C4-2B (cell line): Measurements from ENCODE around the gene LARGE1.

Source experiments
- ZFX ChIP-seq: fragments of 450-650 bp; IDR thresholded peaks from 2 replicates; pipeline ENCODE4 v1.6.1; 2017
- TF ChIP-seq, protein P1 (sequence below): fragments of 450-650 bp; conservative IDR thresholded peaks from 2 replicates; pipeline ENCODE4 v1.5.1; 2017; ENCODE audit warnings: mild to moderate bottlenecking

DNA sequence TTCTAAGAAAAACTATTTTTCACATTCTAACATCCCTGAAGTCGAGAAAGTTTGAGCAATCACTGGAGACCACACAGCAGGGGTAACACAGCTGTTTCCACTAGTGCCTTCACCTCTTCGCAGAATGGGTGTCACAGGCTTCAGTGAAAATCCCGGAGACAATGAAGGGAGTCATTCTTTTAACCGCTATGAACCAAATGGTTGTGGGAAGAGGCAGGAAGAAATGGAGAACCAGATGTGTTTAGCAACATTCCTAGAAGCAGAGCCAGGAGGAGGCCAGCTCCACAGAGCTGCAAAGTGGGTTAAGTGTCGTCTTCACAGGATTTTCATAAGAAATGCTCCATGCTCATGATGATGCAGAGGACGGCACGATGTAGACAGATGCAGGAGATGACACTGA is 221.1 kb downstream of the LARGE1 start:
- TF ChIP-seq, protein P1, sequence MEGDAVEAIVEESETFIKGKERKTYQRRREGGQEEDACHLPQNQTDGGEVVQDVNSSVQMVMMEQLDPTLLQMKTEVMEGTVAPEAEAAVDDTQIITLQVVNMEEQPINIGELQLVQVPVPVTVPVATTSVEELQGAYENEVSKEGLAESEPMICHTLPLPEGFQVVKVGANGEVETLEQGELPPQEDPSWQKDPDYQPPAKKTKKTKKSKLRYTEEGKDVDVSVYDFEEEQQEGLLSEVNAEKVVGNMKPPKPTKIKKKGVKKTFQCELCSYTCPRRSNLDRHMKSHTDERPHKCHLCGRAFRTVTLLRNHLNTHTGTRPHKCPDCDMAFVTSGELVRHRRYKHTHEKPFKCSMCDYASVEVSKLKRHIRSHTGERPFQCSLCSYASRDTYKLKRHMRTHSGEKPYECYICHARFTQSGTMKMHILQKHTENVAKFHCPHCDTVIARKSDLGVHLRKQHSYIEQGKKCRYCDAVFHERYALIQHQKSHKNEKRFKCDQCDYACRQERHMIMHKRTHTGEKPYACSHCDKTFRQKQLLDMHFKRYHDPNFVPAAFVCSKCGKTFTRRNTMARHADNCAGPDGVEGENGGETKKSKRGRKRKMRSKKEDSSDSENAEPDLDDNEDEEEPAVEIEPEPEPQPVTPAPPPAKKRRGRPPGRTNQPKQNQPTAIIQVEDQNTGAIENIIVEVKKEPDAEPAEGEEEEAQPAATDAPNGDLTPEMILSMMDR, result no peak
- TF ChIP-seq ZFX, result no peak
